HCT116 (cell line): ENCODE results near the gene NAA35. TPM values are rescaled to one million over a fixed set of nuclear protein-coding genes. Genes with fewer than 3 reads are reported as not detected.
"Not testable (repeated sequence)": the region's sequence is repeated elsewhere in the genome, so short reads cannot be mapped to it uniquely, and the experiment has no call there.

Experiments
- ATAC-seq: fragments of 200-7000 bp; cut with Tn5 transposase; 2 replicates; pipeline ENCODE4 v1.9.1; 2020; ENCODE audit warnings: mild to moderate bottlenecking, moderate library complexity
- BruUV-seq: library from RNA; stranded (reverse); fragments of 400-500 nt; replicated peaks from 2 replicates; lab custom pipeline; 2021; lab: Mats Ljungman, UMichigan
- CTCF ChIA-PET: fragments of 300-600 bp; sonication (Branson Sonifier 250); formaldehyde crosslinking; loops from one replicate; lab custom pipeline; 2021; ENCODE audit warnings: antibody characterized with exemption; lab: Charles Lee
- POLR2A ChIA-PET: fragments of 300-600, 350-600 bp; sonication (Branson Sonifier 250); formaldehyde crosslinking; loops from one replicate; lab custom pipeline; 2021; ENCODE audit warnings: antibody characterized with exemption; lab: Charles Lee
- RAD21 ChIA-PET, 2 experiments: fragments of 300-600 bp; sonication (Branson Sonifier 250); formaldehyde crosslinking; loops; one replicate each; lab custom pipeline; 2023; ENCODE audit warnings: low total read pairs in 2 of 2; ENCODE audit not compliant: uncharacterized antibody in 2 of 2, unreplicated experiment in 2 of 2, low non-redundant PET in 1 of 2; lab: Charles Lee
- DNase-seq: peaks from one replicate; pipeline ENCODE4 v3.0.0-alpha.2; 2010; ENCODE audit warnings: low read depth, low spot score
- H2AFZ ChIP-seq: fragments of 200-600 bp; shearing (Covaris generic), sonication (generic); 2 replicates; pipeline ENCODE4 v1.6.1; 2017; ENCODE audit warnings: low read depth, mixed run types, mixed read lengths, antibody characterized with exemption, low read length; ENCODE audit not compliant: poor library complexity, severe bottlenecking
- H3K27ac ChIP-seq: 2 replicates; pipeline ENCODE4 v1.5.1; 2012; ENCODE audit warnings: low read depth, low read length
- H3K27me3 ChIP-seq: fragments of 200-600 bp; sonication (generic); 2 replicates; pipeline ENCODE4 v1.6.1; 2016; ENCODE audit warnings: mixed run types, low read length, mixed read lengths; ENCODE audit not compliant: insufficient read depth
- H3K36me3 ChIP-seq, 2 experiments: fragments of 200-500 bp in 1 of 2; fragments of 200-600 bp in 1 of 2; sonication (Bioruptor generic) in 1 of 2; sonication (generic) in 1 of 2; 2 replicates each; pipeline versions ENCODE4 v1.5.1 to v1.6.1; 2014 to 2016; ENCODE audit warnings: low read length in 2 of 2, inconsistent platforms in 1 of 2, mixed read lengths in 1 of 2, mixed run types in 1 of 2; ENCODE audit not compliant: insufficient read depth in 2 of 2, control insufficient read depth in 1 of 2
- H3K4me1 ChIP-seq, 2 experiments: fragments of 200-600 bp in 1 of 2; sonication (generic) in 1 of 2; 2 replicates each; pipeline versions ENCODE4 v1.5.1 to v1.6.1; 2012 to 2017; ENCODE audit warnings: low read length in 2 of 2, inconsistent platforms in 1 of 2, mild to moderate bottlenecking in 1 of 2, mixed read lengths in 1 of 2, mixed run types in 1 of 2, moderate library complexity in 1 of 2; ENCODE audit not compliant: insufficient read depth in 2 of 2, control insufficient read depth in 1 of 2
- H3K4me2 ChIP-seq: fragments of 200-600 bp; sonication (generic); 2 replicates; pipeline ENCODE4 v1.6.1; 2017; ENCODE audit warnings: mixed run types, low read length, mixed read lengths
- H3K4me3 ChIP-seq, 2 experiments: fragments of 200-600 bp in 1 of 2; sonication (generic) in 1 of 2; replicated peaks in 1 of 2; 2 replicates each; pipeline ENCODE4 v1.5.1; 2011 to 2016; ENCODE audit warnings: low read length in 2 of 2, control low read depth in 1 of 2, low read depth in 1 of 2, mild to moderate bottlenecking in 1 of 2, mixed read lengths in 1 of 2, mixed run types in 1 of 2
- H3K79me2 ChIP-seq: fragments of 200-600 bp; sonication (generic); 2 replicates; pipeline ENCODE4 v1.6.1; 2017; ENCODE audit warnings: mild to moderate bottlenecking, mixed run types, low read length, moderate library complexity, mixed read lengths; ENCODE audit not compliant: insufficient read depth
- H3K9ac ChIP-seq: fragments of 200-600 bp; sonication (generic); 2 replicates; pipeline ENCODE4 v1.6.1; 2016; ENCODE audit warnings: low read length, mixed read lengths
- H3K9me2 ChIP-seq: fragments of 200-600 bp; sonication (generic), shearing (Covaris generic); 2 replicates; pipeline ENCODE4 v1.6.1; 2017; ENCODE audit warnings: mixed run types, mild to moderate bottlenecking, moderate library complexity; ENCODE audit not compliant: insufficient read depth
- H3K9me3 ChIP-seq, 2 experiments: fragments of 200-500 bp in 1 of 2; fragments of 200-600 bp in 1 of 2; sonication (Bioruptor generic) in 1 of 2; sonication (generic) in 1 of 2; 2 replicates each; pipeline ENCODE4 v1.6.1; 2014 to 2017; ENCODE audit warnings: low read length in 2 of 2, mixed read lengths in 2 of 2, inconsistent platforms in 1 of 2, low read depth in 1 of 2, mild to moderate bottlenecking in 1 of 2, mixed run types in 1 of 2, moderate library complexity in 1 of 2; ENCODE audit not compliant: control insufficient read depth in 1 of 2, insufficient read depth in 1 of 2
- H4K20me1 ChIP-seq: fragments of 200-600 bp; sonication (generic), shearing (Covaris generic); 2 replicates; pipeline ENCODE4 v1.6.1; 2017; ENCODE audit warnings: mixed run types, mild to moderate bottlenecking, moderate library complexity; ENCODE audit not compliant: insufficient read depth
- EGR1 ChIP-seq: IDR thresholded peaks from 2 replicates; pipeline ENCODE4 v1.6.1; 2012; ENCODE audit warnings: low read depth
- ELF1 ChIP-seq: IDR thresholded peaks from 2 replicates; pipeline ENCODE4 v1.6.1; 2012; ENCODE audit warnings: low read depth, borderline replicate concordance
- EZH2phosphoT487 ChIP-seq: fragments of 200-600 bp; IDR thresholded peaks from 2 replicates; pipeline ENCODE4 v1.6.1; 2018; ENCODE audit warnings: antibody characterized with exemption, borderline replicate concordance
- FOSL1 ChIP-seq: IDR thresholded peaks from 2 replicates; pipeline ENCODE4 v1.6.1; 2012; ENCODE audit warnings: low read depth
- JUND ChIP-seq: IDR thresholded peaks from 2 replicates; pipeline ENCODE4 v1.6.1; 2012
- ZFX ChIP-seq: fragments of 450-650 bp; IDR thresholded peaks from 2 replicates; pipeline ENCODE4 v1.6.1; 2017
- ZNF274 ChIP-seq: fragments of 200-500 bp; sonication (Bioruptor generic); IDR thresholded peaks from 2 replicates; pipeline ENCODE4 v1.6.1; 2014; ENCODE audit warnings: mild to moderate bottlenecking, low read depth, low read length, inconsistent platforms
- intact Hi-C: fragments of 100-400 bp; cut with micrococcal nuclease; formaldehyde crosslinking; loops from 2 replicates; pipeline ENCODE4 v1.10.0; 2022
- total RNA-seq: library from RNA; stranded (reverse); gene quantifications from one replicate; pipeline ENCODE4 v1.2.1, GENCODE V29; 2021; ENCODE audit not compliant: unreplicated experiment
- TF ChIP-seq, protein P1 (sequence below): IDR thresholded peaks from 2 replicates; pipeline ENCODE4 v1.6.1; 2012
- TF ChIP-seq, protein P2 (sequence below): IDR thresholded peaks from 2 replicates; pipeline ENCODE4 v1.6.1; 2011; ENCODE audit warnings: mild to moderate bottlenecking, low read length, moderate library complexity; ENCODE audit not compliant: insufficient replicate concordance; ENCODE audit errors: extremely low read depth

NAA35 gene
- total RNA-seq, 1 experiment from 2014 or later, result 37.0 TPM

DNA sequence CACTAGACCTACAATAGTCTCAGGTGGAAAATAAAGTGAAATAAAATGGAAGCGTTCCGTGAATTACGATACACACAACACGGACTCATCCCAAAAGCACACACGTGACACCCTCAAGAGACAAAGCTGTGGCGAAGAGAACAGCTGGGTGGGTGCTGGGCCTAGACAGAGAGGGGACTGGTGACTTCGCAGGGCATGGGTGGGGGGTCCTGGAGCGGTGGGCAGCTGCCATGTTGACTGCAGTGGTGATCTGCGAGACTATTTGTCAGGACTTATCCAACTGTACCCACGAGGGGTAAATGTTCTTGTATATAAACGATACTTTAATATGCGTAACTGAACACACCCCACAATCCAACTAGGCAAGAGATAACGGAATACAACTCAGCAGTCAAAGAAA lies 106.4 kb downstream of the NAA35 start (continued):
- TF ChIP-seq, protein P1, sequence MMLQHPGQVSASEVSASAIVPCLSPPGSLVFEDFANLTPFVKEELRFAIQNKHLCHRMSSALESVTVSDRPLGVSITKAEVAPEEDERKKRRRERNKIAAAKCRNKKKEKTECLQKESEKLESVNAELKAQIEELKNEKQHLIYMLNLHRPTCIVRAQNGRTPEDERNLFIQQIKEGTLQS, result no peak
- TF ChIP-seq ZNF274 (no peak), JUND (no peak), EGR1 (no peak), ELF1 (no peak), EZH2phosphoT487 (no peak), FOSL1 (no peak), ZFX (no peak)
- TF ChIP-seq, protein P2, sequence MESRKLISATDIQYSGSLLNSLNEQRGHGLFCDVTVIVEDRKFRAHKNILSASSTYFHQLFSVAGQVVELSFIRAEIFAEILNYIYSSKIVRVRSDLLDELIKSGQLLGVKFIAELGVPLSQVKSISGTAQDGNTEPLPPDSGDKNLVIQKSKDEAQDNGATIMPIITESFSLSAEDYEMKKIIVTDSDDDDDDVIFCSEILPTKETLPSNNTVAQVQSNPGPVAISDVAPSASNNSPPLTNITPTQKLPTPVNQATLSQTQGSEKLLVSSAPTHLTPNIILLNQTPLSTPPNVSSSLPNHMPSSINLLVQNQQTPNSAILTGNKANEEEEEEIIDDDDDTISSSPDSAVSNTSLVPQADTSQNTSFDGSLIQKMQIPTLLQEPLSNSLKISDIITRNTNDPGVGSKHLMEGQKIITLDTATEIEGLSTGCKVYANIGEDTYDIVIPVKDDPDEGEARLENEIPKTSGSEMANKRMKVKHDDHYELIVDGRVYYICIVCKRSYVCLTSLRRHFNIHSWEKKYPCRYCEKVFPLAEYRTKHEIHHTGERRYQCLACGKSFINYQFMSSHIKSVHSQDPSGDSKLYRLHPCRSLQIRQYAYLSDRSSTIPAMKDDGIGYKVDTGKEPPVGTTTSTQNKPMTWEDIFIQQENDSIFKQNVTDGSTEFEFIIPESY, result no peak
- TF ChIP-seq, all 23 proteins: peak for 0

DNA sequence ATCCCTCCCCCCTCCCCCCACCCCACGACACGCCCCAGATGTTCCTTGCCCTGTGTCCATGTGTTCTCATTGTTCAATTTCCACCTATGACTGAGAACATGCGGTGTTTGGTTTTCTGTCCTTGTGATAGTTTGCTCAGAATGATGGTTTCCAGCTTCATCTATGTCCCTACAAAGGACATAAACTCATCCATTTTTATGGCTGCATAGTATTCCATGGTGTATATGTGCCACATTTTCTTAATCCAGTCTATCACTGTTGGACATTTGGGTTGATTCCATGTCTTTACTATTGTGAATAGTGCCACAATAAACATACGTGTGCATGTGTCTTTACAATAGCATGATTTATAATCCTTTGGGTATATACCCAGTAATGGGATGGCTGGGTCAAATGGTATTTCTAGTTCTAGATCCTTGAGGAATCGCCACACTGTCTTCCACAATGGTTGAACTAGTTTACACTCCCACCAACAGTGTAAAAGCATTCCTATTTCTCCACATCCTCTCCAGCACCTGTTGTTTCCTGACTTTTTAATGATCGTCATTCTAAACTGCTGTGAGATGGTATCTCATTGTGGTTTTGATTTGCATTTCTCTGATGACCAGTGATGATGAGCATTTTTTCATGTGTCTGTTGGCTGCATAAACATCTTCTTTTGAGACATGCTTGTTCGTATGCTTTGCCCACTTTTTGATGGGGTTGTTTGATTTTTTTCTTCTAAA lies 107.2 kb downstream of the NAA35 start:
- BruUV-seq, H3K9me3 ChIP-seq, H4K20me1 ChIP-seq, H3K9ac ChIP-seq, intact Hi-C loops, POLR2A ChIA-PET, H3K9me2 ChIP-seq, CTCF ChIA-PET, H3K27me3 ChIP-seq, H3K4me2 ChIP-seq, ATAC-seq, H3K4me3 ChIP-seq, DNase-seq, RAD21 ChIA-PET, H3K27ac ChIP-seq, H2AFZ ChIP-seq, H3K79me2 ChIP-seq, H3K4me1 ChIP-seq, H3K36me3 ChIP-seq: not testable (repeated sequence)
